GM19452 (cell line): ENCODE results near the gene RASSF1.
A peak's percentile ranks its signal among the peaks of the same experiment; 100 is the strongest.

ENCODE experiments used
- ATAC-seq: cut with Tn5 transposase; IDR thresholded peaks from one replicate; pipeline ENCODE4 v1.9.1; 2021; ENCODE audit not compliant: unreplicated experiment

The RASSF1 gene

DNA sequence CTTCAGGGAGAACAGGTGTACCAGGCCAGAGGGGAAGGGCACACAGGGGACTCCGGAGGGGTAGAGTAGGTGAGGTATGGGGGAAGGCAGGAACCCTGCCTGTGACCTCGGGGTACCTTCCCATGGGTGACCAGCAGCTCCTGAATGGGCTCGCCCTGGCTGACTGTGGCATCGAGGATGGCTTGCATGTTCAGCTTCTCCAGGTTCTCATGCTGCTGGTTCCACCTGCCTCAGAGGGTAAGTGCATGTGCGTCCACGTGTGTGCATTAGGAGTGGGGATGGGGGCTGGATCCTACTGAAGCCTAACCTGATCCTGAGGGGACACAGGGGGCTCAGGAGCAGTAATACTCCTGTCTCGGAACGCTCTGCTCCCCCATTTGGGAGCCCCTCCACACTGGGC, 4.4 kb upstream of the RASSF1 start:
- ATAC-seq = no peak

DNA sequence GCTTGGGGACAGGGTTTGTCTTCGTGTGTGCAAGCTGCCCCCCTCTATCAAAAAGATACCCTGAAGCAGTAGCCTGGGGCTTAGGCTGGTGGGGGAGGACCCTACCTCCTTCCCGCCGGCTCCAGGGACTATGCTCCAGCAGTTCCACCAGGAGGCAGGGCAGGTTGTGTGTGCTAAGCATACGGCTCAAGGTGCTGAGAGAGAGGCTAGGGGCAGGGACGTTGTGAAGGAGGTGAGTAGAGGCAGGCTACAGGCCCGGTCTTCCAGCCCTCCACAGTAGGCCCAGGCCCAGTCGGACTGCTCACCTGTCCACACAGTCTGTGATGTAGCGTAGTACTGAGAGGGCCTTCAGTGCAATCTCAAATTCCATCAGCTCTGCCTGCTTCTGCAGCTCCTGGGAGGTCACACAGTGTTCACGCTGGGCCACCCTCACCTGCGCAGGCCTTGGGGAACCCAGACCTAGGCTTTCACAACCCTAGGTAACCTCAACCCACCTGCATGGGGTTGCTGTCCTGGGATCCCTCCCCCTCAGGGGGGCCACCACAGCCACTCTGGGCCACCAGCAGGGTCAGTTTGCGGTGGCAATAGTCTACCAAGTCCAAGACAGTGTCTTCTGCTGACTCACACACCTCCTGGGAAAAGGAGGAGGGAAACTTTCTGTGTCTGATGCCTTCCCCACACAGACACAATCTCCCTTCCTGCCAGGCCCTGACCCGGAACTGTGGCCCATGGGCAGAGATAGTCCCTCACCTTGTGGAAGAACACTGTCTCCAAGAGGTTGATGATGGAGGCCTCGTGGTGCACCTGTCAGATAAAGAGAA, 2.4 kb upstream of the RASSF1 start:
- no peak for ATAC-seq

DNA sequence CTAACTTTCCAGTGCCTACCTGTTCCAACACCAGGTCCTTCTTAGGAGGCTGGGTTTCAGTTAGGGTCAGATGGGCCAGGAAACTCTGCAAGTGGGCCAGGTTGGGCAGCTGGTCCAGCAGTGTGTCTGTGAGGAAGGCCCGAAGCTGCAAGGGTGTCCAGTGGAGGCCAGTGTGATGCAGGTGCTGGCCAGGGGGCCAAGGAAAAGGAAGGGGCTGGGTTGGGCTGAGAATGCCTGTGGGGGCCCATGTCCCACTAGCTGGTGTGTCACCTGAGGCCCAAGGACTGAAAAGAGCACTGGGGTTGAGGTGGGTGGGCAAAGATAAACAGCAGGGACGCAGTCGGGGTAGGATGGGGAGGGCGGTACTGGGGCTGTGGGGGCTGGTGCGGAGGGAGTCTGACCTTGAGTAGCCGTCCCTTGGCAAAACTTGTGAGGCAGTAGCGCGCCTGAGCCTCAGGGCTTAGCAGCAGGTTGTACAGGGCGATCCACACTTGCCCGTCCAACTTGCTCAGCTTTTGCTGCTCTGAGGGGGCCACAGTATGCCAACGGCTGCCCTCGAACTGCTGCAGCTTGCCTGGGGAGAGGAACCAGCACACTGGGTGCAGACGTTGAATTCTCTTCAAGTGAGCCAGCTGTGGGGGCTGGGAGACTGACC, 1.5 kb upstream of the RASSF1 start:
- ATAC-seq = no peak

DNA sequence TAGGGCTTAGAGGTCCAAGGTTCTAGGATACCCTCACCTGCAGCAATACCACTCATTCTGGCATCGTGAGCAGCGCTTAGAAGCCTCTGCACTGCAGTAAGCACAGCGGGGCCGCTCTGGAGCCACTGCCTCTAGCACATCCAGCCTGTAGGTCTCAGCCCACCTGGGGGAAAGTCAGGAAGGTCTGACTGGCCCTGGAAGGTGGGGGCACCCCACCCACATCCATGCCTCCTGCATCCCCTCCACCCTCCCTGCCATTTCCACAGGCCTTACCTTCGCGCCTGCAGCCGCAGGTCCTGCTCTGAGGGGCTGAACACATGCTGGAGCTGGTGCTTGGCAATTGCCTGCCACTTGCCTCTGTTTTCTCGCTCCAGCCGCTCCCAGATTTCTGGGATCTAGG, 901 bp upstream of the RASSF1 start:
- ATAC-seq = no peak

DNA sequence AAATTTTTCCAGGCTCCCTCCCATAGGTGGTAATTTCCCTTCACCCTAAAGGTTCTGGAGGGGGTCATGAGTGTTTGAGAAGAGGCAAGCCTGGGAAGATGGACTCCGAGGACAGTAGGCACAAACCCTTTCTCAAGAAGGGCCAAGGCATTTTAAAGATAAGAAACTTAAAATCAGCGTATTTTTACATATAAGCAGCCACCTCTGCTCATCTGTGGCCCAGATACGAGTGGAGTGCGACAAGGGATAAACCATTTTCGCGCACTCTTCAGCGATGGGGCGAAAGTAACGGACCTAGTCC, 539 bp downstream of the RASSF1 start:
- ATAC-seq = no peak

DNA sequence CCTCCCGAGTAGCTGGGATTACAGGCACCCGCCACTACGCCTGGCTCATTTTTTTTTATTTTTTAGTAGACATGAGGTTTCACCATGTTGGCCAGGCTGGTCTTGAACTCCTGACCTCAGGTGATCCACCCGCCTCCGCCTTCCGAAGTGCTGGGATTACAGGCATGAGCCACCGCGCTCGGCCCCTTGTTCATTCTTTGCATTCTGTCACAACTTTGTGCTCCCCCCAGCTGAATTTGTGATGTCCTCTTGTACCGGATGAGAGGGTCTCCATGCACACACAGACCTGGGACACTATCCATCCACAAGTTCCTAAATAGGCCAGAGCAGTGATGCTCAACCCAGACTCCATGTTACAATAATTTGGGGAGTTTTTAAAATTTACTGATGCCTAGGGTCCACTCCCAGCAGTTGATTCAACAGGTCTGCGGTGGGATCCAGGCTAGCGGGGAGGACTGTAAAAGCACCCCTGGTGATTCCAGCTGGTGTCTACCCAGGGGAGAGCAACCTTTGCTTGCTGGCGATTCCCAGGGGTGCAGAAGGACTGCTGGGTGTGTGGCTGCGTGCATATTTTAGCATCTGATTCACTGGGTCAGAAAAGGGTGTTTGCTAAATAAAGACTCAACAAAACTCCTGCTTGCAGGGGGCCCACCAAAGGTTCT, 1.0 kb downstream of the RASSF1 start:
- ATAC-seq = no peak

DNA sequence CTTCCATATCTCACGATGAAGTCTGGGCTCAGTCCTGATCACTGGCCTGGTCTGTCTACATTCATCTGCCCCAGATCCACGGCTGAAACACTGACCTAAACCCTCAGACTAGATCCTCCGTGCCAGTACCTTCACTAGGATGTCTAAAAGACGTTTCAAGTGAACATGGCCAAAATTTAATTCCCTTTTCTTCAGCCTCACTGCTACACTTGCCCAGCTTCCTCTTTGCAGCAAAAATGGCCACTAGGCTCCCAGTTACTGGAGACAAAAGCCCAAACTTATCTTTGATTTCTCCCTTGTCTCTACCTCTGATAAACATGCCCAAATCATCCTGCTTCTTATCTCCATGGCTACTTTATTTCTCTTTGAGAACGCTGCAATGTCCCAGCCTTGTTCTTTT, 1.7 kb downstream of the RASSF1 start:
- ATAC-seq = no peak

DNA sequence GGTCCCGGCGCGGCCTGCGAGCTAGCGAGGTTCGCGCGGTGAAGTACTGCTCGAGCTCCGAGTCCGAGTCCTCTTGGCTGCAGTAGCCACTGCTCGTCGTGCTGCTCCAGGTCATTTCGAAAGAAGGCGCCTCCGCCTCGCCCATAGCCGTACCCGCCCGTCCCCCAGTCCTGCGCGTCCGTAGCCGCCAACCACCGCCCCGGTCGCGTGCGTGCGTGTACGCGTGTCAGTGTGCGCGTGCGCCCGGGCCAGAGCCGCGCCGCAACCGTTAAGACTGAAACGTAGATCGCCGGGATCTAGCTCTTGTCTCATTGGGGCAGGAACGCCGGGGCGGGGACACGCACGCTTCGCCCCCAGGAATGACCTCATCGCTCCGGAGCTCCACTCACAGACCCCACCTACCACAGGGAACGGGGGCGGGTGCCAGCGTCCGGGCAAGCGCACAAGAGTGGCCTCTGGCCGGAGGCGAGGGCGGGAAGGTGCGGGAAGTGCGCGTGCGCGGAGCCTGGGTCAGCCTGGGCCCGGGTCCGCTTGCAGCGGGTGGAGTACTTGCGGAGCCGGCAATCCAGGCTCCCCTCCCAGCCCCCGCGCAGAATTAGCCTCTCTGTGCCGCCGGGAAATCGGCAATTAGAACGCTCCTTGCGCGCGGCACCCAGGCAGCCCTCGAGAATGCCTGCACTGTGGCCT, 3.3 kb downstream of the RASSF1 start:
- ATAC-seq = peak; percentile 68

DNA sequence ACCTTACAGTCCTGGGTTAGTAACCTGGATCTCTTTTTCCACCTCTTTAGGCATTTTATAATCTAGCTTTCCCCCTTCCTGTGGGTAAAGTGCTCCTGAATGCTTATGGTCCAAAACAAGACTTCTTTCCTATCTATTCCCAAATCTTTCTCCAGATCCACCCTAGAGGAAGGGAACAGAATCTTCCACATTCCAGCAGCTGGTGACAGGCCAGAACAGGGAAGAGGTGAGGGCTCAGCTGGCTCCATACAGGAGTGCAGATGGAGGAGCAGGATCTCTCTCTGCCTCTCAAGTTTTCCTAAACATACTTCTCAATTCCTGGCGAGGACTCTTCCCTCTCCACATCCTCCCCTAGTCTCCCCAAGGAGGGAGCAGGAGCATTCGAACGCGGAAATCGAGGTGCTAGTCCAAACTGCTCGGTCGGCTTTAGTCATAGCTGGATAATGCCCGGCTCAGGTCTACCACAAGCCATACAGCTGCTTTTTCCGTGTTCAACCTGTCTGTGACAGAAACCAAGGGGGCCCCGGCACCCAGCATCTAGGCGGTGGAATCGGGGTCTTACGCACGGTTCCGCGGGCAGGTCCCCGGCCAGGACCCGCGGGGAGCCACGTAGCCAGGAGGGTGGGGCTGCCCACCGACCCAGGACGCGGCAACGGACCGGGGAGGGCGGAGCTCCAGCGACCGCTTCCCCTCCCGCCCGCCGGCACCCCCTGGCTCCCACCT, 4.0 kb downstream of the RASSF1 start:
- ATAC-seq = peak; percentile 38

DNA sequence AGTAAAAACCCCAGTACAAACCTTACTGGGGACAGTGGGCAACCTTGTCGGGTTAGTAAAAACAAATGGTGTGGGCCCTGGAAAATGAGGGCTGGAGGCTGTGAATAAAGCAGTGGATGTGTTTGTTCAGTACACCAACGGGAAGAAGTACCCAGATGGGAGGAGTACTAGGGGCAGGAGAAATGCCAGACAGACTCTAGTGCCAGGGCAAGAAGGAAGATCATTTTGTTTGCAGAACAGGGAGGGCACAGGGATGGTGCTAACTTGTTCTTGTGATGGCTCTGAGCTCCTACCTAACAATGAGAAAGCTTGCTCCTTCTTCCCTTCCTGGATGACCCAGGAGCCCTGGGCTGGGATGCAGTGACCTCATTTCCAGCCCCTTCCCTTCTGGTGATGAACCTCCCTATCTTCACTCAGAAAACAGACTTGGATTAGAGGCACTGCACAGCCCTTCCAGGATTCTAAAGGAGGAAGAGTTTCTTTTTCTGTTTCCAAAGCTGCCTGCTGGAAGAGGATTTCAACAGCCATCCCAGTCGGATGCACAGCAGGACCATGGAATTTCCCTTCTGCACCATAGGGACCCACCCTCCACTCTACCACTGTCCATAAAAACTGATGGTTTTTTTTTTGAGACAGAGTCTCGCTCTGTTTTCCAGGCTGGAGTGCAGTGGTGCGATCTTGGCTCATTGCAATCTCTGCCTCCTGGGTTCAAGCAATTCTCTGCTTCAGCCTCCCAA, 6.1 kb downstream of the RASSF1 start:
- ATAC-seq = no peak

DNA sequence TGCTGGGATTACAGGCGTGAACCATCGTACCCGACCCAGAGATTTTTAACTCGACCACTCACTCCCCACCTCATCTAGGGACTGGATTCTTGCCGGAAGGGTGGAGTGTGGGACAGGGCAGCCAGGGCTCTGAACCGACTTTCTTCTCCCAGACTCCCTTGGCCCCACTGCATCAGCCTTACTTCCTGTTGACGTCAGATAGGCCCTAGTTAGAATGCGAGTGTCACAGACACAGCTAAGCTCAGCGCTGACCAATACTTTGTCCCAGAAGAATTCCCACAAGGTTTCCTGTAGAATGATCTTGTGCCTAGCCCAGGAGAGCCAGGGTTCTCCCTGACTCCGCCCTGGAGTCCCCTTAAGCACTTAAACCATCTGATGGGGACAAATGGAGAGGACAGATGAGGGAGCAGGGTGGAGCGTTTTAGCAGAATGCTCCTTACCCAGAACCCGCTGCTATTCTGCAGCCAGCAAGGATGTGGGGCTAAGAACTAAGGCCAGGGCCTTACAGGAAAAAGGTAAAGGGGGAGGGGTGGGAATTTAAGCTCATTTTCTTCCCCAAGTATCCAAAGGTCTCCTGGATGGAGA, 6.8 kb downstream of the RASSF1 start:
- ATAC-seq = no peak

DNA sequence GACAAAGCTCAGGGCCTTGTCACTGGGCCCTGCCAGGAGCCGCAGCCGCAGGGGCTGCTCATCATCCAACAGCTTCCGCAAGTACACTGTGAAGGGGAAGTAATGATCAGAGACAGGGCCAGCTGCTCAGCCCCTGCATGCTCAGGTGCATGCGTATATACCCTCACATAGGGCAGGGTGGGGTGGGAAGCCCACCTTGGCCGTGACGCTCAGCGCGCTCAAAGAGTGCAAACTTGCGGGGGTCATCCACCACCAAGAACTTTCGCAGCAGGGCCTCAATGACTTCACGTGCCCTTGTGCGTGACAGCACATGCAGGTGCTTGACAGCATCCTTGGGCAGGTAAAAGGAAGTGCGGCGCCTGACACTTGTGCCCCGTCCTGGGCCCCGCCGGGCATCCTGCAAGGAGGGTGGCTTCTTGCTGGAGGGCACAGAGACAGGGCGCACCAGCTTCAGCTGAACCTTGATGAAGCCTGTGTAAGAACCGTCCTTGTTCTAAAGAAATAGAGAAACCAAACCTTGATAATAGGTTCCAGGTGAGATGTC, 9.2 kb downstream of the RASSF1 start:
- ATAC-seq = no peak

DNA sequence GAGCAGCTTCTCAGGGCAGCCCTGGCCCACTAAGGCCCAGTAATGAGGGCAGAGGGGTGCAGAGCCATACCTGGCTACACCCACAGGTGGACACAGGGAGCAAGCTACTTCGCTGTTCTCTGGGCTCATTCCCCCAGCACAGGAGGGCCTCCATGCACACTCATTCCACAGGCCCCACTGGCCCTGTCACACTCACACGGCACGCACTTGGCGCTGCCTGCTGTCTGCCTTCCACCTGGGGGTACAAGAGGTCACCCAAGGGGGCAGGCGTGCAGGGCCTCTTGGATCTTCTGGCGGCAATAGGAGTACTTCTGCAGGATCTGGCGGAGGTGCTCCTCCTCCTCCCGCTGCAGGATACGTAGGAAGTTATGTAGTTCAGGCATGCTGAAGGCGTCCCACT, 10.3 kb downstream of the RASSF1 start:
- ATAC-seq = no peak

DNA sequence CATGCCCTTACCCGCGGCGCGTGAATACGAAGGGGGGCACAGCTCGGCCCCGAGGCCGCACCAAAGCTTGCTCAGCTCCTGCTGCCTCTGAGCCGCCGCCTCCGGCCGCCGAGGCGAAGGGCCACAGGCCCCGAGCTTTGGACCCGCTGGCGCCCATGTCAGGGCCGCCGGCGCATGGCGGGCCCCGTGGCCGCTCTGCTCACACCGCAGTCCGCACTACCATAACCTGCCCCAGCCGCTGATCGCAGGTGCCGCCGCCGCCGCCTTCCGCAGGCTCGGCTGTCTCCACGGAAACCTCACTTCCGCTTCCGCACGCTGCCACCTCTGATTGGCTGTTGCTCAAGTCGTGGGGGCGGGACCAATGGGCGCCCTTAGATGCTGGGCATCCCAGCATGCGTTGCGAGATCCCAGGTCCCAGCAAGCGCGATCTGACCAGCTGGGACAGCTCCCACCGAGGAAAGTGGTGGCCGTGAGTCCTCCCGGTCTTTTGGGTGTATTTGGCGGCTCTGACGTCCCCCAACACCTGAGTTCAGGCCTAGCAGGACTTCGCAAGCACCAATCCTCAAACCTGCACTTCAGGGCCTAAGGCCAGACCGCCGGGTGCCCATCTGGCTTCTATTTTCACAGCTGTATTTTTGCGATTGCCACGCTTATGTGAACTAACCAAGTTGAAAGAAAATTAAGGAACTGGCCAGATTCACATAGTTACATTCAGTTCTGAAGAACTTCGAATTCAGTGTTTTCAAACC, 12.5 kb downstream of the RASSF1 start, which contains the start of gene TUSC2:
Gene TUSC2, minus strand, starts transcription at position 281 of the 749 bp plus-strand sequence. Its CDS starts 124 bp downstream, at position 157.
- peak; percentile 86 for ATAC-seq

DNA sequence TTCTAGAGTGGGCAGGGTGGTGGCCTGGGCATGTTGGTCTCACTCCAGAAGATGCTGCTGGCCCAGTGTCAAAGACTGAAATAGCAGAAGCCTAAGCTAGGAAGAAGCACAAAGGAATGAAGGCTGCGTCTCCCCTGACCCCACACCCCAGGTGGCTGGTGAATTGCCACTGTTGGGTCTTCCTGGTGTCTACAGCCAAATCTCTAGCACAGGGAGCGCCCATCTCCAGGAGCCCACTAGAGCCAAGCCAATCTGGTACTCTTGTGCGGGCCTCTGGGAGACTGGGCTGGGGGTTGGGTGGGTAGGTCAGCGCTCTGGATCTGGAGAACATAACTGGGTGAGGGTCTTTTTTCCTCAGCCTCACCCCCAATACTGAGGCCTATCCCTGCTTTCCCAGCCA, 13.5 kb downstream of the RASSF1 start:
- no peak for ATAC-seq

DNA sequence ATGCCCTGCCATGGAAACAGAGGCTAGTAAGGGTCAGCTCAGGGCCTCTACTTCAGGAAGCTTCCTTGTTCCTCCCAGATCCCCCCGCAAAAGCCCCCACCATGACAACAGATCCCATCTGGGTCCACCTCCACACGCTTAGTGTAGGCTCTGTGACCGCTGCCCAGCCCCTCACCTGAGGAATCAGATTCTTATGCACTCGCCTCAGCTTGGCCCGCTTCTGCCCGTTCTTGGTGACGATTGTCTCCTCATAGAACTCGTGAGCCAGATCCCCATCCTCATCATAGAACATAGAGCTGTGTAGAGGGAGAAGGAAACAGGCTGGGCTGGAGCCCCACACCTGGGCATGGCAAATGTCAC, 14.5 kb downstream of the RASSF1 start:
- no peak for ATAC-seq

DNA sequence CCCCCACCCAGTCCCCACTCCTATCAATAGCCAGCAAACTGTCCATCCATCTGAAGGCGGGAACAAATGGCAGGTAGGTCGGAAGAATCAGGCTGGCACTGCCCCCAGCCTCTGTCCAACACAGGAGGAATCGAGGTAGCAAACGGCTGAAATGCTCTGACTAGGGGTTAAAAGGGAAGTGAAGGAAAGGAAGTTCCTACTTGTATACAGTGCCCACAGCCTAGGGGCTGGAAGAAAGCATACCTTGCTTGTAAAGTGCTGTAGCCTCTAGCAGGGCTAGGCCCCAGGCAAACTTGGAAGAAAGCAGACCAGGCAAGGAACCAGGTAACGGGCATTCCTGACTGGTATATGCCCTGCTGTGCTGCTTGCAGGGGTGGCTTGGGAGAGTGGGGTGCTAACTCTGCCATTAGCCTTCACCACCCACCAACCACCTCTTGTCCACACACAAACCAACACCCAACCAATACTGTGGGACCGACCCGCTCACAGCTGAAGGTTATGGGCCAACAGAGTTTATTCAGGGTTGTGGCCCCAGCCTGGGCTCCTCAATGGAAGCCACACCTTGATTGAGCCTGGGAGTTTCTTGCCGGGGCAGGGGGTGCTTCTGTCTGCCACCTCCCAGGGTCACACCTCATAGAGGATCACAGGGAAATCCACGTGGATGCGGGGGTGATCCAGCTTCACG, 15.0 kb downstream of the RASSF1 start:
- ATAC-seq = no peak

DNA sequence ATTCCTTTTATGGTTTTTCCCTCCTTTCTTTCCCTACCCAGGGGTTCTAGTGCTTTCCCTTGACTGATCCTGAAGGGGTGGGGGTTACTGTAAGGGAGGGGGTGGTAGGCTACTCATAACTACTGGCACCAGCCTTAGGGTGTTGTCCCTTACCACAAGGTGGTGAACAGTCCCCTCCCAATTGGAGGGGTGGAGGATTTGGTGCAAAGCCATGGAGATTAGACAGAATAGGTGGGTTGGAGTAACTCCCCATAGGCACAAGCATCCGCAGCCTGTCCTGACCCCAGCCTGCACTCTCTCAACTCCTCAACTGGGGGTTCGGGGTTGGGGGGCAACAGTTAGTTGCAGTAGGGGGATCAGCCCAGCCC, 15.5 kb downstream of the RASSF1 start:
- ATAC-seq = no peak
